ENCODE data around the gene HOOK1.
A peak's percentile ranks its signal among the peaks of the same experiment; 100 is the strongest.

Gene HOOK1

DNA sequence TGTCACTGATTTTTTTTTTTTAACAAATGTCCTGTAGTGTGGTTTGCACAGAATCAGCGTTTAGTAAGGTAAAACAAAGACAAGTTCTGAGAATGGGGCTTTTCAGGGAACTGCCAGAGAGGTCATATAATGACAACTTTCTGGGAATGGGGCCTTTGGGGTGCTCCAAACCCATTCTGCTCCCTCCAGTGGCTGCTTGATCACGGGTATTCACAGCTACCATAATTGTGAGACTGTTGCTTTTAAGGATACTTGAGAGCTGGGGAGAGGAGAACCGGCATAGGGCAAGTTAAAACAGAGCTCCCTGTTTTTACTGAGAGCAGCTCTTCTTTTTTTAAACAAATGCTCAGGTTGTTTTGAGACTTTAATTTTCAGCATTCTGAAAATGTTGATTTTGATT is 63.6 kb downstream of the HOOK1 start:
- no peaks in the 10 kb centered on the region for H3K9me2 ChIP-seq (replicated peaks; ENCODE audit: insufficient read depth, low read length)
- no peak overlapping the region for H3K4me2 ChIP-seq (ENCODE audit: low read depth, low read length, poor library complexity, severe bottlenecking)
- H3K79me2 ChIP-seq (ENCODE audit: insufficient read depth, low read length) = no peaks in the 10 kb centered on the region
- H3K9me3 ChIP-seq (ENCODE audit: insufficient read depth, low read length) = no peaks in the 10 kb centered on the region
- H3K27me3 ChIP-seq (ENCODE audit: low read length) = no peaks in the 10 kb centered on the region
- no peak overlapping the region for H2AFZ ChIP-seq (ENCODE audit: low read depth, low read length, severe bottlenecking)
- no peak overlapping the region for H3K27ac ChIP-seq (ENCODE audit: low read depth, low read length)
- no peaks in the 10 kb centered on the region for H3F3A ChIP-seq (ENCODE audit: insufficient read depth)
- no peak overlapping the region for H3K4me3 ChIP-seq (ENCODE audit: insufficient read depth, low read length, poor library complexity, severe bottlenecking)
- no peaks in the 10 kb centered on the region for H4K20me1 ChIP-seq (ENCODE audit: low read depth, low read length)
- no peak overlapping the region for H3K9ac ChIP-seq (ENCODE audit: low read length)
- TF ChIP-seq EZH2phosphoT487 (conservative IDR thresholded peaks at IDR 0.05; ENCODE audit: low read length) = no peak
- TF ChIP-seq, protein P1, sequence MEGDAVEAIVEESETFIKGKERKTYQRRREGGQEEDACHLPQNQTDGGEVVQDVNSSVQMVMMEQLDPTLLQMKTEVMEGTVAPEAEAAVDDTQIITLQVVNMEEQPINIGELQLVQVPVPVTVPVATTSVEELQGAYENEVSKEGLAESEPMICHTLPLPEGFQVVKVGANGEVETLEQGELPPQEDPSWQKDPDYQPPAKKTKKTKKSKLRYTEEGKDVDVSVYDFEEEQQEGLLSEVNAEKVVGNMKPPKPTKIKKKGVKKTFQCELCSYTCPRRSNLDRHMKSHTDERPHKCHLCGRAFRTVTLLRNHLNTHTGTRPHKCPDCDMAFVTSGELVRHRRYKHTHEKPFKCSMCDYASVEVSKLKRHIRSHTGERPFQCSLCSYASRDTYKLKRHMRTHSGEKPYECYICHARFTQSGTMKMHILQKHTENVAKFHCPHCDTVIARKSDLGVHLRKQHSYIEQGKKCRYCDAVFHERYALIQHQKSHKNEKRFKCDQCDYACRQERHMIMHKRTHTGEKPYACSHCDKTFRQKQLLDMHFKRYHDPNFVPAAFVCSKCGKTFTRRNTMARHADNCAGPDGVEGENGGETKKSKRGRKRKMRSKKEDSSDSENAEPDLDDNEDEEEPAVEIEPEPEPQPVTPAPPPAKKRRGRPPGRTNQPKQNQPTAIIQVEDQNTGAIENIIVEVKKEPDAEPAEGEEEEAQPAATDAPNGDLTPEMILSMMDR (IDR thresholded peaks at IDR 0.05; ENCODE audit: insufficient read depth, low read length, poor library complexity, severe bottlenecking) = no peak
- H3K36me3 ChIP-seq (ENCODE audit: low read length) = no peaks in the 10 kb centered on the region

DNA sequence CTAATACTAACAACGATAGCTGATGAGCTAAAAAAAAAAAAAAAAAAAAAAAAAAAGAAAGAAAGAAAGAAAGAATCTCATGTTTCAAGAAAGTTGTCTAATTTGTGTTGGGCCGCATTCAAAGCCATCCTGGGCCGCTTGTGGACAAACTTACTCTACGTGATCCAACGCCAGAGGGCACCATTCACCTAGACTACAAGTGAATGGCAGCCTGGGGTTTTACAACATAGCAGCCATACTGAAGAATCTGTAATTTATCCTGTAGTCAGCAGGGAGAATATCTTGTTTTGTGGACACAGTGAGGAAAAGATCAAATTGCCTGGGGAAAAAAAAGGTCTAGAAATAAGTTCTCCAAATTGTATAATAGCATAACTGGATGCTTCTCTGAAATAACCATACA is 64.8 kb downstream of the HOOK1 start:
- TF ChIP-seq, protein P1 (IDR thresholded peaks at IDR 0.05; ENCODE audit: insufficient read depth, low read length, poor library complexity, severe bottlenecking) = peak; percentile 22
- TF ChIP-seq EZH2phosphoT487 (conservative IDR thresholded peaks at IDR 0.05; ENCODE audit: low read length) = no peak
- no peaks in the 10 kb centered on the region for H3K9me2 ChIP-seq (replicated peaks; ENCODE audit: insufficient read depth, low read length)
- H3K4me3 ChIP-seq (ENCODE audit: insufficient read depth, low read length, poor library complexity, severe bottlenecking) = no peak overlapping the region
- no peak overlapping the region for H3K27ac ChIP-seq (ENCODE audit: low read depth, low read length)
- H3K79me2 ChIP-seq (ENCODE audit: insufficient read depth, low read length) = no peaks in the 10 kb centered on the region
- H3K27me3 ChIP-seq (ENCODE audit: low read length) = no peaks in the 10 kb centered on the region
- H4K20me1 ChIP-seq (ENCODE audit: low read depth, low read length) = no peaks in the 10 kb centered on the region
- H3K9ac ChIP-seq (ENCODE audit: low read length) = no peak overlapping the region
- no peaks in the 10 kb centered on the region for H3K36me3 ChIP-seq (ENCODE audit: low read length)
- H3K4me2 ChIP-seq (ENCODE audit: low read depth, low read length, poor library complexity, severe bottlenecking) = no peak overlapping the region
- H3F3A ChIP-seq (ENCODE audit: insufficient read depth) = no peaks in the 10 kb centered on the region
- H3K9me3 ChIP-seq (ENCODE audit: insufficient read depth, low read length) = no peaks in the 10 kb centered on the region
- no peak overlapping the region for H2AFZ ChIP-seq (ENCODE audit: low read depth, low read length, severe bottlenecking)

DNA sequence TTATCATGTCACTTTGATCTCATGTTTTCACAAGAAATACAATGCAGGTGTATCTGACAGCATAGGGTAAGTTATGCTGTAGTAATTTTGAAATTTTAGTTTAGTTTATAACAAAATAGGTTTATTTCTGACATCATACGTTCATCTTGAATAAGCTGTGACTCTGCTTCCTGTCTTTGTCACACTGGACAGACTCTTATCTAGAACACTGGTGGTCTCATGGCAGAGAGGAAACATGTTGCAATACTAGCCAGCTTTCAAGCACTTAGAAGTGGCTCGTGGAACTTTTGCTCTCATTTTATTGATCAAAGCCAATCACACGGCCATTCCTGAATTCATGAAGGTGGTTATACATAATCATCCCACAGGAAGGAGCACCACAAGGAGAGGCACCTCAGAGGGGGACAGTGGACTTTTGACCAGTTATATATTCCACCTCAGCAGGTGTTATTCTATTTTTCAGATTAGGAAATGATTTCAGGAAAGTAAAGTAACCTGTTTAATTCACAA is 65.3 kb downstream of the HOOK1 start:
- H3K27me3 ChIP-seq (ENCODE audit: low read length) = no peaks in the 10 kb centered on the region
- H3K4me2 ChIP-seq (ENCODE audit: low read depth, low read length, poor library complexity, severe bottlenecking) = no peak overlapping the region
- no peaks in the 10 kb centered on the region for H3K36me3 ChIP-seq (ENCODE audit: low read length)
- H3K9me2 ChIP-seq (replicated peaks; ENCODE audit: insufficient read depth, low read length) = no peaks in the 10 kb centered on the region
- no peak overlapping the region for H3K4me3 ChIP-seq (ENCODE audit: insufficient read depth, low read length, poor library complexity, severe bottlenecking)
- no peak for TF ChIP-seq EZH2phosphoT487 (conservative IDR thresholded peaks at IDR 0.05; ENCODE audit: low read length)
- TF ChIP-seq, protein P1 (IDR thresholded peaks at IDR 0.05; ENCODE audit: insufficient read depth, low read length, poor library complexity, severe bottlenecking) = no peak
- no peak overlapping the region for H3K9ac ChIP-seq (ENCODE audit: low read length)
- H2AFZ ChIP-seq (ENCODE audit: low read depth, low read length, severe bottlenecking) = no peak overlapping the region
- H3K79me2 ChIP-seq (ENCODE audit: insufficient read depth, low read length) = no peaks in the 10 kb centered on the region
- H3K27ac ChIP-seq (ENCODE audit: low read depth, low read length) = no peak overlapping the region
- no peaks in the 10 kb centered on the region for H3F3A ChIP-seq (ENCODE audit: insufficient read depth)
- no peaks in the 10 kb centered on the region for H4K20me1 ChIP-seq (ENCODE audit: low read depth, low read length)
- H3K9me3 ChIP-seq (ENCODE audit: insufficient read depth, low read length) = no peaks in the 10 kb centered on the region
